T-helper 2 cell treated with Interferon-gamma antibody and Interleukin-4, amounts not matched to agents 5 μg/mL and 100 μg/mL, for 36 hours (primary cell): ENCODE results near the gene TSHB.
A peak's percentile ranks its signal among the peaks of the same experiment; 100 is the strongest.

Experiments
- DNase-seq: peaks from one replicate; pipeline ENCODE4 v3.0.0; 2021; ENCODE audit warnings: low spot score
- H3K27ac Mint-ChIP-seq: one replicate; pipeline ENCODE4 v1.8.0; 2021; ENCODE audit warnings: mild to moderate bottlenecking, mixed read lengths
- H3K27me3 Mint-ChIP-seq: one replicate; pipeline ENCODE4 v1.8.0; 2021; ENCODE audit warnings: low read depth, mixed read lengths
- H3K36me3 Mint-ChIP-seq: one replicate; pipeline ENCODE4 v1.8.0; 2021; ENCODE audit warnings: low read depth, mixed read lengths
- H3K4me1 Mint-ChIP-seq: one replicate; pipeline ENCODE4 v1.8.0; 2021; ENCODE audit warnings: low read depth, mixed read lengths
- H3K4me3 Mint-ChIP-seq: one replicate; pipeline ENCODE4 v1.8.0; 2022; ENCODE audit warnings: mild to moderate bottlenecking, moderate library complexity, mixed read lengths
- H3K9me3 Mint-ChIP-seq: one replicate; pipeline ENCODE4 v1.8.0; 2021; ENCODE audit warnings: mixed read lengths

TSHB gene

DNA sequence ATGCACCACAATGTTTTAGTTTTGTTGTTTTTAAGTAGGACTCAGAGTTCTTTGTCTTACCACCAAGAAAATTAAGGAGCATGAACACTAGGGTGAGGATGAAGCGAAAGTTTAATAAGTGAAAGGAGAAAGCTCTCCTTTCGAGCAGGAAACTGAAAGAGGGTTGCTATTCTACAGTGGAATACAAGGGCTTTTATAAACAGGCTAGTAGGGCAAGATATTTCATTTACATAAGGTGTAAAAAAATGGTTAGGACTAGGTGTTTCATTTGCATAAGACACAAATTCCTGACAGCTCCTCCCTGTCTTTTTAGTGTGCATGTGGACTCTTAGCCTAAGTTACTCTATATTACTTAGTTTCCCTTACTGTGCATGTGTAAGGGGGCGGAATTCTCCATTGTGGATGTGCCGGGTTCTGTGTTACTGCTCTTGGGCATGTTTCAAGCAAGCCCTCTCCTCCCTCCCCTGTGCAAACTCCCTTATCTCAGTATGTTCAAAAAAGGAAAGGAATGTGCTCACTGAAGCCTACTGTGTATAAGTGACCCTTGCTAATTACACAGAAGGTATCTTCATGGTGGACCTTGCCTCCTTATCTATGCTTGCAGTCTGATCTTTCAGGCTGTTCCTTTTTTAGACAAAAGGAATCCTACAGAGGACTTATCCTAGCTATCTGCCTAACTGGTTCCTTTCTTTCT, 7.3 kb downstream of the TSHB start:
- no peak overlapping the region for H3K4me3 Mint-ChIP-seq
- no peaks in the 10 kb centered on the region for H3K36me3 Mint-ChIP-seq
- no peaks in the 10 kb centered on the region for H3K4me1 Mint-ChIP-seq
- no peak overlapping the region for H3K27ac Mint-ChIP-seq
- DNase-seq = no peak
- H3K9me3 Mint-ChIP-seq = no peaks in the 10 kb centered on the region
- H3K27me3 Mint-ChIP-seq = peaks cover 6% of the 10 kb centered on the region

DNA sequence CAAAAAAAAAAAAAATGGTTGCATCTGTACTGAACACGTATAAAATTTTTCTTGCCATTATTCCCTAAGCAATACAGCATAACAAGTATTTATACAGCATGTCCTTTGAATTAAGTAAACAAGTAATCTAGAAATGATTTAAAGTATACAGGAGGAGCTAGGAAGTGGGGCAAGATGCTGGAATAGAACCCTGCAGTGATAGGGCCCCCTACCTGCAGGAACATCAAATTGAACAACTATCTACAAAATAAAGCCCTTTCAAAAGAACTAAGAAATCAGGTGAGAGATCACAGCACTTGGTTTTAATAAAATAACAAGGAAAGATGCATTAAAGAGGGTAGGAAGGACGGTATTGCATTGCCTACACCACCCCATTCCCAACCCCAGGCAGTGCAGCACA, 10.9 kb downstream of the TSHB start:
- H3K27me3 Mint-ChIP-seq = peaks cover 15% of the 10 kb centered on the region
- H3K9me3 Mint-ChIP-seq = no peaks in the 10 kb centered on the region
- no peak overlapping the region for H3K4me3 Mint-ChIP-seq
- H3K4me1 Mint-ChIP-seq = no peaks in the 10 kb centered on the region
- H3K27ac Mint-ChIP-seq = no peak overlapping the region
- H3K36me3 Mint-ChIP-seq = no peaks in the 10 kb centered on the region
- no peak for DNase-seq

DNA sequence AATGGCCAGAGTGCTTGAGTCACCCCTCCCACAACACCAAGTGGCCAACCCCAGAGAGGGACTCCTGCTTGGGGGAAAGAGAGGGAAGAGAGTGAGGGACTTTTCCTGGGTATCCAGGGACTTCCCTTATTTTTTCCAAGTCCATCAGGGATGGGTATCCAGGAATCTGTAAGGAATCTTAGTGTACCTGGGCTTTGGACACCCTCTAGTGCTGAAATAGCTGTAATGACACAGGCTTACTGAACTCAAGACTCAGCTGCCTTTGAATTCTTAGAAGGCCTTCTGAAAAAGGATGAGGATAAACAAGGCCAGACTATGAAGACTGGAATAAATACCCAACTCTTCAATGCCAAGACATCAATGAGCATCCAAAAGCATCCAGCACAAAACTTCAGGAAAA, 12.0 kb downstream of the TSHB start:
- Mint-ChIP-seq H3K27ac (no peak overlapping the region), H3K27me3 (peaks cover 11% of the 10 kb centered on the region), H3K4me3 (no peak overlapping the region), H3K4me1 (peaks cover 2% of the 10 kb centered on the region), H3K36me3 (no peaks in the 10 kb centered on the region), H3K9me3 (peaks cover 8% of the 10 kb centered on the region)
- DNase-seq = no peak

DNA sequence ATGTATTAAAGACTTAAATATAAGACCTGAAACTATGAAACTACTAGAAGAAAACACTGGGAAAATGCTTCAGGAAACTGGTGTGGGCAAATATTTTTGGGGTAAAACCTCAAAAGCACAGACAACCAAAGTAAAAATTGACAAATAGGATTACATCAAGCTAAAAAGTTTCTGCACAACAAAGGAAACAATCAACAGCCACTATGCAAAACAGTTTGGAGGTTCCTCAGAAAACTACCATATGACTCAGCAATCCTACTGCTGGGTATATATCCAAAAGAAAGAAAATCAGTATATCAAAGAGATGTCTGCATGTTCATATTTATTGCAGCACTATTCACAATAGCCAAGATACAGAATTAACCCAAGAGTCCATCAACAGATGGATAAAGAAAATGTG, 17.1 kb downstream of the TSHB start:
- Mint-ChIP-seq H3K4me3 (no peak overlapping the region), H3K27me3 (peaks cover 11% of the 10 kb centered on the region), H3K9me3 (peaks cover 8% of the 10 kb centered on the region), H3K4me1 (peaks cover 7% of the 10 kb centered on the region), H3K27ac (no peak overlapping the region), H3K36me3 (no peaks in the 10 kb centered on the region)
- DNase-seq = no peak

DNA sequence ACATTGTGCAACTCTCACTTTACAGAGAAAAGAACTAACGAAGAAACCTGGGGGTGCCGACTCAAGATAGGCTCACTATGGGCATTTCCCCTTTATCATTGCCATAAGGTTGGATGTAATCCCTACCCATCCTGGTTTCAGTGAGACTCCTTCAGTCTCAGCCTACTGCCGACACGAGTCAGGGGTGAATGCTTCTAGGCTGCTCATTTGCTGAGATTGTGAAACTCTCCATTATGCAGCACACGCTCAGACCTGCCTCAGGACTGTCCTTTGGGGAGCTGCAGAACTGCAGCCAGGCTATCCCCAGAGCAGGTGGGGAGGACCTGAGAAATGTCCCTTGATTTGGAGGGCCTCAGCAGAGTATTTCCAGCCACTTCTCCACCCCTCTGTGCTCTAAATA, 22.2 kb downstream of the TSHB start:
- Mint-ChIP-seq H3K4me1 (peaks cover 5% of the 10 kb centered on the region), H3K9me3 (no peaks in the 10 kb centered on the region), H3K4me3 (no peak overlapping the region), H3K36me3 (no peaks in the 10 kb centered on the region), H3K27me3 (peaks cover 8% of the 10 kb centered on the region), H3K27ac (no peak overlapping the region)
- no peak for DNase-seq

DNA sequence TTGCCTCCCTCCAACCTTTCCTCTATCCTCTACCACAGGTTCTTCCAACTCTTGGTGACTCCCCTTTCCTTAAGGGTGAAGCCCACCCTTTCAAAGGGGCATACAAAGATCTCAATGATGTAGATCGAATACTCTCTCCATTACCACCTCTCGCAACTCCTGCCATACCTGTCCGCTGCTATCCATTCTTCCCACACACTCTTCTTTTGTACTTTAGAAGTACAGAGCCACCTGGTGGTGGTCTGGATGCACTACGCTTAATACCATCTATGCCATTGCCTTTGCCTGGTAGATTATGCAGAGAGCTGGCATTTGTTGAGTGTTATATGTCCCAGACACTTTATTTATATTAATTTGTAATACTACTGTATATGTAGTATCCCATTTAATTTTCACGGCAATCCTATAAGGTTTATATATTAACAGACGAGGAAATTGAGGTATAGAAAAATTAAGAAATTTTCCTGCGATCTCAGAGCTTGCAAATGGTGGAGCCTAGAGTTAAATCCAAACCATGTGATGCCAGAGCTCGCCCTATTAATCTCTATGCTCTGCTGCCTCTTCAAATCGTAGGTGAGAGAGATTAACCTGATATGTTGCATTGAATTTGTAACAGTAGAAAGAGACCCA, 22.9 kb downstream of the TSHB start:
- H3K27ac Mint-ChIP-seq = no peak overlapping the region
- H3K36me3 Mint-ChIP-seq = no peaks in the 10 kb centered on the region
- no peaks in the 10 kb centered on the region for H3K9me3 Mint-ChIP-seq
- H3K4me1 Mint-ChIP-seq = peaks cover 5% of the 10 kb centered on the region
- H3K27me3 Mint-ChIP-seq = peaks cover 8% of the 10 kb centered on the region
- peak; percentile 22 for DNase-seq
- no peak overlapping the region for H3K4me3 Mint-ChIP-seq

DNA sequence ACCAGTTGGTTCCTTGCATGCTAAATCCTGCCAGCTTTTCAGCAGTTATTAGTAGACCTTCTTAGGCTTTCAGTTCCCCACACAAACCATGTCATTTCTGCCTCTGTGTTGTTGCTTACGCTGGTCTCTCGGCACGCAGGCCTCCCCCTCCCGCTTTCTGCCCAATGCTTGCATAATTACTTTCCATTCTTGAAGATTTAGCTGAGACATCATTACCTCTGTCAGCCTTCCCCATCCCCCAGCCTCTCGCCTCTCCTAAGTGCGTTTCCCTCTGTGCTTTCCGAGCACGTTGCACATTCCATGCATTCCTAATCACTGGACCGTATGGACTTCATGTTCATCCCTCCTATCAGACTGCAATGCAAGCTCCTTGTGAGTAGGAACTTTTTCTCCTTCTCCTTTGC, 26.8 kb downstream of the TSHB start:
- H3K36me3 Mint-ChIP-seq = no peaks in the 10 kb centered on the region
- no peak for DNase-seq
- no peaks in the 10 kb centered on the region for H3K9me3 Mint-ChIP-seq
- peaks cover 9% of the 10 kb centered on the region for H3K4me1 Mint-ChIP-seq
- no peak overlapping the region for H3K27ac Mint-ChIP-seq
- H3K27me3 Mint-ChIP-seq = peaks cover 13% of the 10 kb centered on the region
- no peak overlapping the region for H3K4me3 Mint-ChIP-seq

DNA sequence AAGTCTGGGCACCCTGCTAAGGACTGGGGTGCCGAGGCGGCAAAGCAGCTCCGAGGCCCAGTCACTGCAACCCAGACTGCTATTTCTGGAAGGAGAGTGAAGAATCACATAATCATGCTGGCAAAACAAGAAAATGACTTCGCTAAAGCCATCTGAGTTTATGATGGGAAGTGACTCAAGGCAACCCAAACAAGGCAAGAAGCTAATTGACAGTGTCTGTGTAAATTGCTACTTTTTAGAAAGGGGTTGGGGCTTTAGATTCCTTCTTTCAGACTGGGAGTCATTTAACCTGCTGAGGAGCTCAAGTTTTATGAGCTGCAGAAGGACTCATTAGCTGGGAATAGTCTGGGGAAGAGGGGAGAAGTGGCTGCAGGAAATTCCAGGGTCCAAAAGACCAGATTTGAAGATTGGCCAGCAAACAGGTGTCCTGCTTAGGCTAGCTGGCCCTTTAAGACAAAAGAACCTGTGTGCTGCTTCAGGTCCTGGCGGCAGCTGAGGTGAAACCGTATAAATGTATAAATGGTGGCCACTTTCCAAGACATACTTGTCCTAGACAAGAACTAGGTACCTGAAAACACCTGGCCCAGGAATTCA, 28.1 kb downstream of the TSHB start:
- H3K4me3 Mint-ChIP-seq = no peak overlapping the region
- peaks cover 22% of the 10 kb centered on the region for H3K4me1 Mint-ChIP-seq
- DNase-seq = no peak
- H3K27ac Mint-ChIP-seq = no peak overlapping the region
- peaks cover 13% of the 10 kb centered on the region for H3K27me3 Mint-ChIP-seq
- H3K36me3 Mint-ChIP-seq = no peaks in the 10 kb centered on the region
- H3K9me3 Mint-ChIP-seq = no peaks in the 10 kb centered on the region

DNA sequence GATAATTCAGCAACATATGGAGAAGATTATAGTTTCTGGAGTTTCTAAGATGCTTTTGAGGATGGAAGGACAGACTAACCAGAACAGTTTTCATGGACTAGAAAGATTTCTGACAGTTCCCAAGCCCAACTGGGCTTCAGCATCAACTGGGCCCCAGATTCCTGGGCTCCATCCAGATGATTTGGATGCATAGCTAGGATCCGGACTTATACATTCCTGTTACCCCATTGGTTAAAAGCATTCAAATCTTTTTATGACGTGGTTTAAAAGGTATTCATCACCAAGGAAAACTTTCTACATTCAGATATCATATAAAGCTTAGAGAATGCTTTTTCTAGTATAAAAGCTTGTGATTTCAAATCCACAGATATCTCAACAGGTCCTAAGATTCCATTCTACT, 29.7 kb downstream of the TSHB start:
- H3K27ac Mint-ChIP-seq = no peak overlapping the region
- no peak for DNase-seq
- H3K27me3 Mint-ChIP-seq = peaks cover 10% of the 10 kb centered on the region
- peaks cover 7% of the 10 kb centered on the region for H3K36me3 Mint-ChIP-seq
- no peak overlapping the region for H3K4me3 Mint-ChIP-seq
- H3K4me1 Mint-ChIP-seq = peaks cover 37% of the 10 kb centered on the region
- H3K9me3 Mint-ChIP-seq = peaks cover 13% of the 10 kb centered on the region

DNA sequence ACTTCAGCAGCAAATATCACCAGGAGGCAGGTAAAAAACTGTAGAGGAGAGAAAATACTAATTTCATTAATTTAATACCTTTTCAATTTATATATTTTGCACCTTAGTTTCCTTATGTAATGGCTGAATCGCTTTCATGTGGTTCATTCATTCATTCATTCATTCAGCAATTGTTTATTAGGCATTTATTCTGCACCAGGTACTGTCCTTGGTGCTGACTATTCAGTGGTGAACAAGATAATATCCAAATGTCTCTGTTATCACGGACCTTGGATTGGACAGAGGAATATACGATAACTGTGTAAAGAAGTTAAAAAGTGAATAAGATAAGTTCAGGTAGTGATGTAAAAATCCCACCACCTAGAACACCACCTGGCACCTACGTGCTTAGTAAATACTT, 30.9 kb downstream of the TSHB start:
- no peak for DNase-seq
- Mint-ChIP-seq H3K4me1 (peaks cover 43% of the 10 kb centered on the region), H3K4me3 (no peak overlapping the region), H3K9me3 (peaks cover 16% of the 10 kb centered on the region), H3K27me3 (peaks cover 5% of the 10 kb centered on the region), H3K27ac (no peak overlapping the region), H3K36me3 (peaks cover 9% of the 10 kb centered on the region)

DNA sequence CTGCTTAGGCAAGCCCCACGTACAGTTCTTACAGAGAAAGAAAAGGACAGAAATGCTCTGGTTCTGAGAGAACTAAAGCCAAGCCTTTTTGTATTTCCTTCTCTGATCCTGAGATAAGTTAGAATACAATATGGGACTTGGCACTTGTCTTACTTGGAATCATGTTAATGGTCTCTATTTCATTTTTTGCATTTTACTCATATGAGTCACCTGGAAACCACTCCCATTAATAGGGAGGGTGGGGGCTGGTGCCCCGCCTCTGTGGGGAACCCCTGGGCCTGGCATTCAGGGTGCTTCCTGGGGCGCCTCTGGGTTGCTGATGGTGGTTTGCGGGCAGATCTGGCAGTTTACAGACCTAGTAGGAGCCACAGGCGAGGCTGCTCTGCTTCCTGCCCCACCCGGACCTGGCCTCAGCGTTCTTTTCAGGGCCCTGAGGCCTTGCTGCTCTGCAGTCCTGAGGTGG, 32.9 kb downstream of the TSHB start:
- peaks cover 5% of the 10 kb centered on the region for H3K27me3 Mint-ChIP-seq
- H3K36me3 Mint-ChIP-seq = peaks cover 14% of the 10 kb centered on the region
- H3K9me3 Mint-ChIP-seq = peaks cover 16% of the 10 kb centered on the region
- peaks cover 49% of the 10 kb centered on the region for H3K4me1 Mint-ChIP-seq
- DNase-seq = peak; percentile 88
- peak overlapping the region; percentile 71 for H3K4me3 Mint-ChIP-seq
- H3K27ac Mint-ChIP-seq = peak overlapping the region; percentile 93

DNA sequence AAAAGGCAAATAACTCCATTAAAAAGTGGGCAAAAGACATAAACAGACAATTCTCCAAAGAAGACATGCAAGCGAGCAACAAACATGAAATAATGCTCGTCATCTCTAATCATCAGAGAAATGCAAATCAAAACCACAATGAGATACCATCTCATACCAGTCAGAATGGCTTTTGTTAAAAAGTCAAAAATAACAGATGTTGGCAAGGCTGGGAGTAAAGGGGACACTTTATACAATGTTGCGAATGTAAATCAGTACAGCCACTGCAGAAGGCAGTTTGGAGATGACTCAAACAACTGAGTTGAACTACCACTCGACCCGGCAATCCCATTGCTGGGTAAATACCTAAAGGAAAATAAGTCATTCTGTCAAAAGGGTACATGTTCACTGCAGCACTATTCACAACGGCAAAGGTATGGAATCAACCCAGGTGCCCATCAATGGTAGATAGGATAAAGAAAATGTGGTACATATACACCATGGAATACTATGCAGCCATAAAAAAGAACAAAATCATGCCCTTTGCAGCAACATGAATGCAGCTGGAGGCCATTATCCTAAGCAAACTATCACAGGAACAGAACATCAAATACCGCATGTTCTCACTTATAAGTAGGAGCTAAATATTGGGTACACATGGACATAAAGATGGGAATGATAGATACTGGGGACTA, 33.7 kb downstream of the TSHB start:
- Mint-ChIP-seq H3K9me3 (peaks cover 16% of the 10 kb centered on the region), H3K27me3 (peaks cover 5% of the 10 kb centered on the region), H3K4me3 (peak overlapping the region; percentile 71), H3K27ac (peak overlapping the region; percentile 93), H3K36me3 (peaks cover 14% of the 10 kb centered on the region), H3K4me1 (peaks cover 49% of the 10 kb centered on the region)
- DNase-seq = peak; percentile 26

DNA sequence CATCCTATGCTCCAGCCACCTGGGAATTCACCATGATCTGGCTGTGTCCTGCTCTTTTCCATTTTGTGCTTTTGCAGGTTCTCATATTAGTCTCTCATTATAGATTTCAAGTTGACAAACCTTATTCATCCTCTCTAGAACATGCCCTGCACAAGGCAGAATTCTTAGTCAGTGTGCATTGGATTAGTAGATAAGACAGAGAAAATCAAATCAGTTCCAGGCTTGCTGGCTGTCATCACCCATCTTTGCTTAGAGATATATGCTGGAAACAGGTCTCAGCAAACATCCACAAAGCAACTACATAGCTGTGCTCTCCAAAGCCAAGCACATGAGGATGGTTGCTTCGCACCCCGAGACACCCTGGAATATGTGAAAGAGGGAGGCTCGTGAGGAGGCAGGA, 34.8 kb downstream of the TSHB start:
- Mint-ChIP-seq H3K4me1 (peaks cover 49% of the 10 kb centered on the region), H3K4me3 (peak overlapping the region; percentile 5), H3K27me3 (peaks cover 2% of the 10 kb centered on the region), H3K9me3 (peaks cover 16% of the 10 kb centered on the region), H3K36me3 (peaks cover 14% of the 10 kb centered on the region), H3K27ac (peak overlapping the region; percentile 58)
- DNase-seq = no peak

DNA sequence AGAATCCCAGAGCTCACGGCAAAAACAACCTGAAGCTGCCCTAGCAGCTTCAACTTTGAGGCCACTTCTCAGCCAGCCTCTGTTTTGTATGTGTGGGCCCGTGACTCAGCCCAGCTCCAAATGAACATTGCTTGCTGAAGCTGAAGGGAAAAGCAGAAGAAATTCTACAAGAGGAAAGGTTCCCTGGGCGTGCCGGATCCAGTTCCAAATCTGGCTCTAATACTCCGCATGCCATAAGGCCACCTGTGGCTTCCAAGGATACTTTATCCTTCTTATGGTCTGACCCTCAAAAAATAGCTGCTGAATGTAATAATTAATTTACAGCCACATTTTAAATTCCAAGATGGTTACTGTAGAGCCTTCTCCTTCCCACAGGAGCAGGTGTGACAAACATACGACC, 35.4 kb downstream of the TSHB start:
- DNase-seq = no peak
- no peak overlapping the region for H3K27ac Mint-ChIP-seq
- peaks cover 53% of the 10 kb centered on the region for H3K4me1 Mint-ChIP-seq

More for the DNA sequence above, 35.4 kb downstream of the TSHB start:
- peaks cover 14% of the 10 kb centered on the region for H3K36me3 Mint-ChIP-seq
- H3K4me3 Mint-ChIP-seq = no peak overlapping the region
- peaks cover 2% of the 10 kb centered on the region for H3K27me3 Mint-ChIP-seq
- H3K9me3 Mint-ChIP-seq = peaks cover 16% of the 10 kb centered on the region
